ENCODE results near the gene UNC13D. TPM values are rescaled to one million over a fixed set of nuclear protein-coding genes. Genes with fewer than 3 reads are reported as not detected.

Gene UNC13D
- total RNA-seq, 4 donors from 2014 or later, result 10.5 to 53.1 (median 22.6) TPM

GRCh38 chr17:75876190-75876937, 32.2 kb upstream of the UNC13D start:
- H3K27ac ChIP-seq, result peak overlapping the region; percentile 86 to 99 (median 92)
- DNase-seq (ENCODE audit: low spot score in 2 of 2), result no peak
- H3K4me1 ChIP-seq, result peaks cover 9 to 65% (median 57%) of the 10 kb centered on the region in 4 donors
- no peaks in the 10 kb centered on the region for H3K27me3 ChIP-seq
- H3K9me3 ChIP-seq, result no peaks in the 10 kb centered on the region
- H3K4me3 ChIP-seq, result peak overlapping the region; percentile 60 to 80 (median 70)
- no peak for TF ChIP-seq EP300 (IDR thresholded peaks at IDR 0.05)
- TF ChIP-seq CTCF (IDR thresholded peaks at IDR 0.05), result peak in 1 of 5 experiments; percentile 14
- 27 to 54% methylated on average over 17 to 18 of the region's 26 CpGs for WGBS, 2 donors
- H3K36me3 ChIP-seq, result peaks cover 0 to 24% (median 0%) of the 10 kb centered on the region in 3 donors

GRCh38 chr17:75875940-75876189, 31.7 kb upstream of the UNC13D start:
- H3K36me3 ChIP-seq, result peaks cover 0 to 24% (median 0%) of the 10 kb centered on the region in 3 donors
- no peak for DNase-seq (ENCODE audit: low spot score in 2 of 2)
- peaks cover 9 to 69% (median 61%) of the 10 kb centered on the region in 4 donors for H3K4me1 ChIP-seq
- peak overlapping the region; percentile 86 to 99 (median 92) for H3K27ac ChIP-seq
- H3K27me3 ChIP-seq, result no peaks in the 10 kb centered on the region
- peak overlapping the region in 3 of 4 donors; percentile 60 to 73 (median 68) for H3K4me3 ChIP-seq
- WGBS, 2 donors, result 12 to 31% methylated on average over 3 of the region's 5 CpGs
- no peaks in the 10 kb centered on the region for H3K9me3 ChIP-seq
- TF ChIP-seq CTCF (IDR thresholded peaks at IDR 0.05) (no peak), POLR2A (IDR thresholded peaks at IDR 0.05) (no peak), EP300 (IDR thresholded peaks at IDR 0.05) (peak in 1 of 2 donors; percentile 60)

GRCh38 chr17:75875182-75875939, 31.2 kb upstream of the UNC13D start:
- Histone ChIP-seq H3K9me3 (no peaks in the 10 kb centered on the region), H3K4me1 (peaks cover 9 to 74% (median 65%) of the 10 kb centered on the region in 4 donors), H3K36me3 (peaks cover 0 to 24% (median 0%) of the 10 kb centered on the region in 3 donors), H3K4me3 (peak overlapping the region in 3 of 4 donors; percentile 60 to 73 (median 68)), H3K27me3 (no peaks in the 10 kb centered on the region), H3K27ac (peak overlapping the region; percentile 86 to 99 (median 92))
- no peak for TF ChIP-seq CTCF (IDR thresholded peaks at IDR 0.05)
- TF ChIP-seq EP300 (IDR thresholded peaks at IDR 0.05), result peak in 1 of 2 donors; percentile 44
- no peak for TF ChIP-seq POLR2A (IDR thresholded peaks at IDR 0.05)
- DNase-seq (ENCODE audit: low spot score in 2 of 2), result no peak
- WGBS, 2 donors, result 59 to 68% methylated on average over 10 to 12 of the region's 18 CpGs

- no peak for TF ChIP-seq CTCF (IDR thresholded peaks at IDR 0.05)
- Histone ChIP-seq H3K27me3 (no peaks in the 10 kb centered on the region), H3K27ac (peak overlapping the region; percentile 86 to 99 (median 92)), H3K4me1 (peaks cover 9 to 82% (median 71%) of the 10 kb centered on the region in 4 donors), H3K36me3 (peaks cover 0 to 24% (median 0%) of the 10 kb centered on the region in 3 donors), H3K9me3 (no peaks in the 10 kb centered on the region), H3K4me3 (no peak overlapping the region)
- 75 to 82% methylated on average over 29 to 37 of the region's 38 CpGs for WGBS, 2 donors
- DNase-seq (ENCODE audit: low spot score in 2 of 2), result no peak
Observed at GRCh38 chr17:75874323-75875181, 30.3 kb upstream of the UNC13D start.
